ENCODE measurements around the gene SF1.

- no peak for TF ChIP-seq CTCF (IDR thresholded peaks at IDR 0.05)
- no peak for TF ChIP-seq POLR2A (IDR thresholded peaks at IDR 0.05)
Measured at GRCh38 chr11:64765851-64766665, 12.3 kb downstream of the SF1 start.
